ENCODE measurements around the gene TWNK.
"Not testable (repeated sequence)": the region's sequence is repeated elsewhere in the genome, so short reads cannot be mapped to it uniquely, and the experiment has no call there.

TWNK gene

DNA sequence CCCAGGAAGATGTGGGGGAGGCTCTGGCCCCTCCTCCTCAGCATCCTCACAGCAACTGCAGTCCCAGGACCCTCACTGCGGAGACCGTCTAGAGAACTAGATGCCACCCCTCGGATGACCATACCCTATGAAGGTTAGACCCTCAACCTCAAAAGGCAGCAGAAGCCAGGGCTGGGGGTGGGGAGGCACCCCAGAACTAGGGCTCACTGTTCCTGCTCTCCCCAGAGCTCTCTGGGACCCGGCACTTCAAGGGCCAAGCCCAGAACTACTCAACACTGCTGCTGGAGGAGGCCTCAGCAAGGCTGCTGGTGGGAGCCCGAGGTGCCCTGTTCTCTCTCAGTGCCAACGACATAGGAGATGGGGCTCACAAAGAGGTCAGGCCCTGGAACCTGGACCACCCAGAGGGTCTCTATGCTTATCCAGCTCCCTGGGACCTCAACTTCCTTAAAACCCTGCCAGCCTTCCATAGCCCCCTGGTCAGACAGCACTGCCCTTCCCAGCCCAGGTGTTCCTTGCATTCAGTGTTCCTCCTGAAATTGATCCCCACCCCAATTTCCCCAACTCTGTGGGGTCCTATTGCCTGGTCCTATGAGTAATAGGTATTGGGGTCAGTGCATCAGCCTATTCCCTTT is 14.3 kb upstream of the TWNK start:
- no peak for DNase-seq (ENCODE audit: low spot score)

DNA sequence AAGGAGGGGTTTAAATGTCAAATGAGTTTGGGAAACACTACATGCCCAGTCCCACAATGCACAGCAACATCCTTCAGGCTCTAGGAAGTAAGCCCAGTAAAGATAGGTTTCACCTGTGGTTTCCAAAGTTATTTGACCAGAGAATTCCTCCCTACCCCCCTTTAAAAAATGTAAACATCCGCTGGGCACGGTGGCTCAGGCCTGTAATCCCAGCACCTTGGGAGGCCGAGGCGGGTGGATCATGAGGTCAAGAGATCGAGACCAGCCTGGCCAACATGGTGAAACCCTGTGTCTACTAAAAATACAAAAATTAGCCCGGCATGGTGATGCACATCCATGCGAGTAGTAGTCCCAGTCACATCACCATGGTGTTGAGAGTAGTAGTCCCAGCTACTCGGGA is 11.9 kb upstream of the TWNK start:
- DNase-seq (ENCODE audit: low spot score), result not testable (repeated sequence)

DNA sequence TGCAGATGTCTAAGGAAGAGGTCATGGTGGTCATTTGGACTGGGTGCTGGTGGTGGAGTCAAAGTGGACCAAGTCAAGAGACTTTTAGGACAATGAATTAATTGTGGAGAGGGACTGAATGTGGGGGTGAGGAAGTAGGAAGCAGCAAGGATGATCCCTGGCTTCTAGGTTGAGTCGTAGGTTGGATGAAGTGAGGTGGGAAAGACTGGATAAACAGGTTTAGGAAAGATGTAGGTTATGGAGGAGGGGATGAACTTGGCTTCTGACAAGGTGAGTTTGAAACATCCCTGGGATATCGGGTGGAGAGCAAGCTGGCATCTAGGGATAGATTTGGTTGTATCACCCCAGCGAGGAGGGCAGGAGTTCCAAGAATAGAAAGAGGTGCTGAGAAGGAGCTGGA is 10.4 kb upstream of the TWNK start:
- no peak for DNase-seq (ENCODE audit: low spot score)

DNA sequence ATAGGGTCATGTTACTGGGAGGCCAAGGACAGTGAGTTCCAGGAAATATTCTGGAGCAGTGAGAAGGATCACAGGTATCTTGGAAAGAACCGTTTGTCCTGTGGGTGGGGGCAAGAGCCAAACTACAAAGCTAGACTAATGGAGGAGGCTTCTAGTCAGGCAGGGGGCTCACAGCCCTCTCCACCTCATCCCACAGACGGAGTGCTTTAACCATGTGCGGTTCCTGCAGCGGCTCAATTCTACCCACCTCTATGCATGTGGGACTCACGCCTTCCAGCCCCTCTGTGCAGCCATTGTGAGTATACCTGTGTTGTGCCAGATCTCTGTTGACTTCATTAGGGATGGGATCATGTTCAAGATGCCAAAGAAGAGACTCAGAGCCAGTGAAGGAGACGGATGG is 9.9 kb upstream of the TWNK start:
- DNase-seq (ENCODE audit: low spot score), result no peak

DNA sequence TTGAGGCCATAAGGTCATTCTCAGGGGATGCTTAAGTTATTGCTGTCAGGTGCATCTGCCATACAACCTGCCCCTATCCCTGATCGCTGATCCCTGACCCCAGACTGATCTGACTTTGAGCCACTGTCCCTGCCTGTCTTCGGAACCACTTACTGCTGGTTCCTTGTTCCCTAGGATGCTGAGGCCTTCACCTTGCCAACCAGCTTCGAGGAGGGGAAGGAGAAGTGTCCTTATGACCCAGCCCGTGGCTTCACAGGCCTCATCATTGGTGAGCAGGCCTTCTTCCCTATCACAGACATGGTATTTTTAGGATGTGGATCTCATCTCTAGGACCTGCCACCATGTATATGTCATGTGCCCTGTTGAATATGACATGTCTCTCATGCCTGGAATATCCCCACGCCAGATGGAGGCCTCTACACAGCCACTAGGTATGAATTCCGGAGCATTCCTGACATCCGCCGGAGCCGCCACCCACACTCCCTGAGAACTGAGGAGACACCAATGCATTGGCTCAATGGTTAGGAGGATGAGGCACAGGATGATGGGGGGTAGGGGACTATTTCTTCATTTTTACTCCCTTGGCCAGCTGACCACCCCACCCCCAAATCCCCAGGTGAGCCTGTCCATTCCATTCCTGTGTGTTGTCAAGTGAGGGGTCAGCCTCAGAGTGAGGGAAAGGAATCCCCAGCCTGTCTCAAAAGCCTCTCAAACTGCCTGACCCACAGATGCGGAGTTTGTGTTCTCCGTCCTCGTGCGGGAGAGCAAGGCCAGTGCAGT is 9.0 kb upstream of the TWNK start:
- no peak for DNase-seq (ENCODE audit: low spot score)

DNA sequence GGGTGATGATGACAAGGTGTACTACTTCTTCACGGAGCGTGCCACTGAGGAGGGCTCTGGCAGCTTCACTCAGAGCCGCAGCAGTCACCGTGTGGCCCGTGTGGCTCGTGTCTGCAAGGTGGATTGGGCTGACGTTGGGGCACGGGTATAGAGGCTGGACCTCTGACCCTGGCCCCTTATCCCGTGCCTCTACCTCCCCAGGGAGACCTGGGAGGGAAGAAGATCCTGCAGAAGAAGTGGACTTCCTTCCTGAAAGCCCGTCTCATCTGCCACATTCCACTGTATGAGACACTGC is 8.5 kb upstream of the TWNK start:
- no peak for DNase-seq (ENCODE audit: low spot score)

DNA sequence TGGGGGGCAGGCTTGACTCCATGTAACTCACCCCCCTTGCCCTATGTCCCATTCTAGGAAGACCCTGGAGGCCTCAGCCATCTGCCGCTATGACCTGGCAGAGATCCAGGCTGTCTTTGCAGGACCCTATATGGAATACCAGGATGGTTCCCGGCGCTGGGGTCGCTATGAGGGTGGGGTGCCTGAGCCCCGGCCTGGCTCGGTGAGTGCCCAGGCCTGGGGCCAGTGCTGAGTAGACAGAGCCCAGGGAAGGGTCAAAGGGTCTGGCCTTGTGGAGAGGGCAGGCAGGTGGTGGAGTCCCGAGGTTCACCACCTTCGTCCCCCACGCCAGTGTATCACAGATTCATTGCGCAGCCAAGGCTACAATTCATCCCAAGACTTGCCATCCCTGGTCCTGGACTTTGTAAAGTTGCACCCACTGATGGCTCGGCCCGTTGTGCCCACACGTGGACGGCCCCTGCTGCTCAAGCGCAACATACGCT is 7.5 kb upstream of the TWNK start:
- DNase-seq (ENCODE audit: low spot score), result no peak

DNA sequence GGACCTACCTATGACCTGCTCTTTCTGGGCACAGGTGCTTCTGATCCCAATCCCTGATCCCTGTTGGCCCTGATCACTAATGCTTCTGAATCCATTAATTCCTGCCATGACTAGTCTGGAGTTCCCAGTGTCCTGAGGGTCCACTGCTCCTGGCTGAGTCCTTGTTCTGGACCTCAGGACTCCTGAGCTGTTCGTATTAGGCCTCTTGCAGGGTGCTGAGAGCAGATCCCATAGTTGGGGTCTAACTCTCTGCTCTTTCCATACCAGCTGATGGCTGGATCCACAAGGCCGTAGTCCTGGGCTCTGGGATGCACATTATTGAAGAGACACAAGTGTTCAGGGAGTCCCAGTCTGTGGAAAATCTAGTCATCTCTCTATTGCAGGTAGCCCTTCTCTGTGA is 7.0 kb upstream of the TWNK start:
- DNase-seq (ENCODE audit: low spot score), result no peak

DNA sequence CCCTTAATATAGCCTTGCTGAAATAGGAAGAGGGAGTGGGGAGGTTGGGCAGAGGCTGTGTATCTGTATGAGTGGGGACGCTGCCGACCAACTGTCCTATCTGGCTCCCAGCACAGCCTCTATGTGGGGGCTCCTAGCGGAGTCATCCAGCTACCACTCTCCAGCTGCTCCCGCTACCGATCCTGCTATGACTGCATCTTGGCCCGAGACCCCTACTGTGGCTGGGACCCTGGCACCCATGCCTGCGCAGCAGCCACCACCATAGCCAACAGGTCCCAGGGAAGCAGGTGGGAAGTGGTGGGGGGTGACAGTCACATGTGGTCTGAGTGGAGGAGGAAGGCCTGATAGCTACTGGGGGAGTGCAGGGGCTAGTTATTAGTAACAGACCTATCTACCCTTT is 6.6 kb upstream of the TWNK start:
- no peak for DNase-seq (ENCODE audit: low spot score)

DNA sequence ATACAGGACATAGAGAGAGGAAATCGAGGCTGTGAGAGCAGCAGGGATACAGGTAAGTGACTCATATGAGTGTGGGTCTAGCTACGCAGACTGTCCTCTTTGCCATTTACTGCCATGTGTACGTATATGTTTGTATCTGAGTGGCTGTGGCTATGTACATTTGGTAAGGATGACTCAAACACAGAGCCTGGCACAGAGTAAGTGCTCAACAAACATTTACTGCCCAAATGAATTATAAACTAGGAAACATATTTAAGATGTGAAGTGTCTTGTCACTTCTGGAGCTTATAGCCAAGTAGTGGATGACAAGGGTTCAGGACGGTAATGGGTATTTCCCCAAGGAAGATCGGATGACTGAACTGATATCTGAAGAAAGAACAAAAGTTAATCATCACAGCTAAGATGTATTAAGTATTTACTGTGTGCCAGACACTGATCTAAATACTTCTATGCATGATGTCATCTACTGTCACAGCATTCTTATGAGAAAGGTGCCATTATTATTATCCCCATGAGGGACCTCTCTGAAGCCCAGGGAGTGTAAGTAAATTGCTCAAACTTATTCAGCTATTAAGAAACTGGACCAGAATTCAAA is 6.1 kb upstream of the TWNK start:
- no peak for DNase-seq (ENCODE audit: low spot score)

DNA sequence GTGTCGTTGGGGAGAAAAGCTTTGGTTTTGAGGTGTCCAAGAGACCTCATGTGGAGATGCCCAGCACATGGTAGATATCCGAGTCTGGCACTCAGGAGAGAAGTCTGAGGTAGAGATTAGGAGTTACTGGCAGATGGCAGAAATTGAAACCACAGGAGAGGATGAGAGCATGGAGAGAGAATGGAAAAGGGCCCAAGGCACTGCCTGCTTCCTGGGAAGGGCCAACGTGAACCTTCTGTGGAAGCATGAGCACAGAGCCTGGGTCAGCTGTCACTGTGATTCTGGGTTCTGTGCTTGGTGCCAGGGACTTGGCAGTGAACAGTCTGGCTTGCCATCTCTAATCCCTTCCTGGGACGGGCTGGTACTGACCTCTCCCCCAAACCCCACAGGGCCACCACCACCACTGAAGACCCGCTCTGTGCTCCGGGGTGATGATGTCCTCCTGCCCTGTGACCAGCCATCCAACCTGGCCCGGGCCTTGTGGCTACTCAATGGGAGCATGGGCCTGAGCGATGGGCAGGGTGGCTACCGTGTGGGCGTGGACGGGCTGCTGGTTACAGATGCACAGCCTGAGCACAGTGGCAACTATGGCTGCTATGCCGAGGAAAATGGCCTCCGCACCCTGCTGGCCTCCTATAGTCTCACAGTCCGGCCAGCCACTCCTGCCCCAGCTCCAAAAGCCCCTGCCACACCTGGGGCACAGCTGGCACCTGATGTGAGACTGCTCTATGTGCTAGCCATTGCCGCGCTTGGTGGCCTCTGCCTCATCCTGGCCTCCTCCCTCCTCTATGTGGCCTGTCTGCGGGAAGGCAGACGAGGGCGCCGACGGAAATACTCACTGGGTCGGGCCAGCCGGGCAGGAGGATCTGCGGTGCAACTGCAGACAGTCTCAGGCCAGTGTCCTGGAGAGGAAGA is 4.2 kb upstream of the TWNK start:
- DNase-seq (ENCODE audit: low spot score), result no peak

DNA sequence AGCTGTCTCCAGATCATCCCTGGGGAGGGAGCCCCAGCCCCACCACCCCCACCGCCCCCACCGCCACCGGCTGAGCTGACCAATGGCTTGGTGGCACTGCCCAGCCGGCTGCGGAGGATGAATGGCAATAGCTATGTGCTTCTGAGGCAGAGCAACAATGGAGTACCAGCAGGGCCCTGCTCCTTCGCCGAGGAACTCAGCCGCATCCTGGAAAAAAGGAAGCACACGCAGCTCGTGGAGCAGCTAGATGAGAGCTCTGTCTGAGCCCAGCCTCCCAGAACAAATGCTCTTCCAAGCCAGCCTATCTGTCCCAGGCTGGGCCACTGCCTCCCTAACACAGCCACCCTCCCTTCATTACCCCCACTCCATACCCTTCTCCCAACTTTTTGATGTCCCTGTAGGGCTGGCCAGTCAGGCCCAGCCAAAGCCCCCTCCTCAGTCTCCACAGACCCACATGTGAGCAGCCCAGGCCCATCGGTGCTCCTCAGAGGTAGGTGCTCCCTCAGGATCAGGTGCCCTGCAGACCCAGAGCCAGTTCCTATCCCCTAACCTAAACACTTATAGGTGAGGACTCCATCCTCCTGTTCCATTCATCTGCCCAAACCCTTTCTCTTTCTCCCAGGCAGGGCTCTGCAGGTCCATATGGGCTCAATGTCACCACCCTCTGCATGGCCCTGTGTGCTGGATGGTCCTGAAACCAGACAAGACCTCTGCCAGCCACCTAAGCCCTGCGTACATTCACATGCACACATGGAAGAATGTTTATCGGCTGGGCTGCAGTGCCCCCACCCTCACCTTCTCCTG is 3.3 kb upstream of the TWNK start:
- no peak for DNase-seq (ENCODE audit: low spot score)

DNA sequence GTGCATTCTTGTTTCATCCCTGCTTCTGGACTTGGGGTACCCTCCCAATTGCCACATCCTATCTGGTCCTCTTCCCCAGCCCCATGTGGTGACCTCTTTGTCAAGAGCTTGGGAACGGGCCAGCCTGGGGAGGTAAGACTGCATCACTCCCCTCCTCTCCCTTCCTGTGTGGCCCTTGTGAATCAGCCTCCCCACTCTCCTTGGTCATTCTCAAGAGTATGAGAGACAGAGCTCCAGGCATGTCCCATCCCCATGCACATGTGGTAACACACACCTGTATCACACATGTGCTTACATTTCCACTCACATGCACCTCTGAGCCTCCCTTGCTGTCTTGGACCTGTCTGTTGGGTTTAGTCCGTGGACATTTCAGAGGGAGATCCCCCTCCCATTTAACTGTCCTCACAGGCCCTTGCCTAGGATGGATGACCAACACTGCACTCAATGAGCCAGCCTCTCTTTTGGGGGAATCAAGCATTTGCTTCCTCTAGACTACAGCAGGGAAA is 2.6 kb upstream of the TWNK start:
- DNase-seq (ENCODE audit: low spot score), result no peak

DNA sequence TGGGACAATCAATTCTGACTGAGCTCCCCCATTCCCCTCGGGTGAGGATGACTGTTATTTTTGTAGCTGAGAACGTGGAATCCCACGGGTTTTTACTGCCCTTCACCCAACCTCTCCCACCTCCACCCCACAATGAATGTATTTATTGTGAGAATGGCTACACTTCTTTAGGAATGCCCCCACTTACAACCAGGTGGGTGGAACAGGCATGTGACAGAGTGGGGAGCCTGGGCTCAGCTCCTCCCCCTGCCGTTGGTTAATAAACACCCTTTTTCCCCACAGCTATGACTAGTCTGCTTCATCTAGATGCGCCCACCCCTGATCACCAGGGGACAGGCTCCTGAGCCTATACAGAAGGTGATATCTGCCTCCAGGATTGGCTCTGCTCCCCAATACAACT is 2.0 kb upstream of the TWNK start:
- no peak for DNase-seq (ENCODE audit: low spot score)

DNA sequence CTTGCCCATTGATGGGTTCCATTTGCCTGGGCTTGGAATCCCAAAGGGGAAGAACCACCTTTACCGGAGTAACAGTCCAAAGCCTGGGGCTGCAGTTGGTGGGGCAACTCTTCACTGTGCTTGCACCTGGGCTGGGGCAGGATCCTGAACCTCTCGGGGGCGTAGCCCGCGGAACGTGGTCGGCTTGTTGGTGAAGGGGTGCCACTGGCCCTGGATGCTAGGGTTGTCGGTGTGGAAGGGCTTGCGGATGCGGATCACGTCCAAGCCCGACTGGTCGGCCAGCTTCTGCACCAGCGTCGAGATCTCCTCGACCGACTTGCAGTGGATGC is 756 bp upstream of the TWNK start:
- DNase-seq (ENCODE audit: low spot score), result no peak

DNA sequence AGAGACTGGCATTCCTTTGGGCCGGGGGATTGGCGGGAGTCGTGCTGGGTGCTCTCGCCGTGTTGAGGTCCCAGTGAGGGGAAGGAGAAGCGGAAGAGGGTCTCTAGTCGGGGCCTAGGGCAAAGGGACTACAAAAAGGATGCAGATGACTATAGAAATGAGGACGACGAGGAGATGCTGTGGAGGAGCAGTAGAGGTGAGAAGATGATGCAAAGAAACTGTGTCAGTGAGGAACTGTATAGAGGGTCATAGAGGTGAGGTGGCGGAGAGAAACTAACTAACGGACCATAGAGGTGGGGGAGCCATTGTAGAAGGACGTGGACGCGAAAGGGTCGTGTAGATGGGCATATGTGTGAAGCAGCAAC is 324 bp downstream of the TWNK start:
- DNase-seq (ENCODE audit: low spot score), result no peak

DNA sequence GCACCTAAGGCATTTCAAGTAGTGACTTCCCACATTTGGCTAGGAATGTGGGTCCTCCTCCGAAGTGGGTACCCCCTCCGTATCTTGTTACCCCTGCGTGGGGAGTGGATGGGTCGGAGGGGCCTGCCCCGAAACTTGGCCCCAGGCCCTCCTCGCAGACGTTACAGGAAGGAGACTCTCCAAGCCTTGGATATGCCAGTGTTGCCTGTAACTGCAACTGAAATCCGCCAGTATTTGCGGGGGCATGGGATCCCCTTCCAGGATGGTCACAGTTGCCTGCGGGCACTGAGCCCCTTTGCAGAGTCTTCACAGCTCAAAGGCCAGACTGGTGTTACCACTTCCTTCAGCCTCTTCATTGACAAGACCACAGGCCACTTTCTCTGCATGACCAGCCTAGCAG is 823 bp downstream of the TWNK start:
- DNase-seq (ENCODE audit: low spot score), result no peak

DNA sequence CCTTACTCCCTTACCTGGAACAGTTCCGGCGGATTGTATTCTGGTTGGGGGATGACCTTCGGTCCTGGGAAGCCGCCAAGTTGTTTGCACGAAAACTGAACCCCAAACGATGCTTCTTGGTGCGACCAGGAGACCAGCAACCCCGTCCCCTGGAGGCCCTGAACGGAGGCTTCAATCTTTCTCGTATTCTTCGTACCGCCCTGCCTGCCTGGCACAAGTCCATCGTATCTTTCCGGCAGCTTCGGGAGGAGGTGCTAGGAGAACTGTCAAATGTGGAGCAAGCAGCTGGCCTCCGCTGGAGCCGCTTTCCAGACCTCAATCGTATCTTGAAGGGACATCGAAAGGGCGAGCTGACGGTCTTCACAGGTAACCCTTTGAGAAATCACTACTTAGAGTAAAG is 1.7 kb downstream of the TWNK start:
- DNase-seq (ENCODE audit: low spot score), result no peak

DNA sequence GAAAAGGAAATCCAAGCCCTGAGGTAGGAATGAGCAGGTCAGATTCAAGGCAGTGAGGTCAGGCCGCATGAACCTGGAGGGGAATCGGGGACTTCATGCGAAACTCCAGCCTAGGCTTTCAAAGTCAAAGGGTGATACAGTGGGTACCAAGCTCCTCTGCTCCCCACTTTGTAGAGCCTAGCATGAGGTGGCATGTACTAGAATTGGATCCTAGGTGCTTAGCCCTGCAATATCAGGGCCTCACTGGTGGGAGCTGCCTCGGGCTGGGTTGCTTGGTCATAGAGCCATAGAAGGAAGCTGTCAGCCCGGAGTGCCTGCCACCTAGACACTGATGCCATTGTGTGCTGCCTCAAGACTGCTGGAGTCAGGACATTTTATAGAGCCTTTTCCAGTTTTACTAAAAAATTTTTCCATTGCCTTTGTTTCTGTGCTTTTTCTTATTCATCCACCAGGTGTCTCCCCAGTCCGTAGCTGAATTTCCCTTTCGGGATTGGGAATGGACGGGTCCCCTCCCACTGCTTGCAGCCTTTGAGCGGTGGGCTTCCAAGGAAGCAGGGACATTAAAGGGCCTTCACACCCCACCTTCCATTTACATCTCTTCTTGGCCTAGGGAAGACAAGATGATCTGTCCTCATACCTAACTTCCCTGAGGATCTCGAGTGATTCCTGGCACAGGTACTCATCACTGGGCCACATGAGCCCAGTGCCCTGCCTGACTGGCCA is 6.8 kb downstream of the TWNK start:
- peak; percentile 70 for DNase-seq (ENCODE audit: low spot score)

DNA sequence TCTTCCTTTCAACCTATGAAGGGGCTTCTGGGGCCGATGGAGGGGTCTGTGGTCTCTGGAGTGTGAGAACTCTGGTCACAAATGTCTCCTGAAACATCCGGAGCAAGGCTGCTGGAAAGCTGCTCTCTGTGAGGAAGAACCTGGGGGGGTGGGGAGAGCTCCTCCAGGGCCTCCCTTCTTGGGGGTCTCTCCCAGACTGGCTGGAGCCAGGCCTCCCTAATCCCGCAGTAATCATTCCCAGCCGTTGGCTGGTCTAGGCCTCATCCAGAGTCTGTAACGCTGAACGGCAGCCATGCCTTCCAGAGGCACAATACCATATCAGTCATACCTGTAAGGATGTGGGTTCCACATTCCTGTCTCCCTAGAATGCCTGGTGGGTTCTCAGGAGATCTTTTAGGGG is 7.8 kb downstream of the TWNK start:
- no peak for DNase-seq (ENCODE audit: low spot score)

DNA sequence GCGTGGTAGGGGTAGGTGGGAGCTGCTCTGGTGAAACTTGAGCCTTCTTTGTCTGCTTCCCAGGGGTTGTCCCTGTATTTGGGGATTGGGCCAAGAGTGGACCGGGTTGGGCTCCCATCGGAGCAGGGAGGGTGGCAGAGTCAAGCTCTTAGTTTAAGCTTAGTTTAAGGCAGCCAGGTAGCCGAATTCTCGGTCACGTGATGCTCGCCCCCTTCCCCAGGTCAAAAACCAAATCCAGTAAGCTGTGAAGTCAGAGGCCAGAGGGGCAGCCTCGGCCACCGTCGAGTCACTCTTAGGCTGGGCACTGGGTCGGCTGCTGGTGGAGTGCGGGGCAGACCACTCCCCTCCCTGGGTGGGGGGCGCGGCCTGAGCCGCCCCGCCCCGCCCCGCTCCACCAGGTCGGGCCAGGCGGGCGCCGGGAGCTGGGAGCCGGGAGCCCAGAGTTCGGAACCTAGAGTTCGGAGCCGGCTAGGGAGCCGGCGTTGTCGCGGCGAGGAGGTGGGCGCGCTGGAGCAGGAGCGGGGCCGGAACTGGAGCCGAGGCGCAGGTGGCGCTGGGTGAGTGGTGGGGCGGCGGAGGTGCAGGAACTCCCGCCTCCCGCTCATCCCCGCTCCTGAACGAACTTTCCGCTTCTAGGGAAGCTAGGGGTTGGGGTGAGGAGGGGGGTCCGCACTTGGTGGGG is 9.5 kb downstream of the TWNK start:
- DNase-seq (ENCODE audit: low spot score), result peak; percentile 75

Data from GM03348 (cell line).